Panc1 (cell line): ENCODE data around the gene UQCR11. TPM values are rescaled to one million over a fixed set of nuclear protein-coding genes. Genes with fewer than 3 reads are reported as not detected.
A peak's percentile ranks its signal among the peaks of the same experiment; 100 is the strongest.

Experiments
- ATAC-seq: fragments of 200-7000 bp; cut with Tn5 transposase; 2 replicates; pipeline ENCODE4 v1.9.1; 2020; ENCODE audit warnings: mild to moderate bottlenecking, moderate library complexity
- BruUV-seq: library from RNA; stranded (reverse); fragments of 400-500 nt; replicated peaks from 2 replicates; lab custom pipeline; 2021; lab: Mats Ljungman, UMichigan
- CTCF ChIA-PET: fragments of 300-600 bp; sonication (Branson Sonifier 250); formaldehyde crosslinking; loops from one replicate; lab custom pipeline; 2022; ENCODE audit warnings: antibody characterized with exemption; lab: Charles Lee
- POLR2A ChIA-PET: fragments of 300-600 bp; sonication (Branson Sonifier 250); formaldehyde crosslinking; loops from one replicate; lab custom pipeline; 2022; ENCODE audit warnings: antibody characterized with exemption; lab: Charles Lee
- DNase-seq: peaks from one replicate; pipeline ENCODE4 v3.0.0-alpha.2; 2010; ENCODE audit warnings: low read depth, low spot score
- H3K27ac ChIP-seq: 2 replicates; pipeline ENCODE4 v1.5.1; 2011; ENCODE audit warnings: mild to moderate bottlenecking, low read length, inconsistent platforms
- H3K27me3 ChIP-seq: fragments of 200-500 bp; sonication (Bioruptor generic); 2 replicates; pipeline ENCODE4 v1.6.0; 2014; ENCODE audit warnings: low read length, inconsistent platforms; ENCODE audit not compliant: control insufficient read depth, insufficient read depth
- H3K36me3 ChIP-seq: fragments of 200-500 bp; sonication (Bioruptor generic); 2 replicates; pipeline ENCODE4 v1.5.1; 2014; ENCODE audit warnings: inconsistent platforms, mild to moderate bottlenecking, low read length, moderate library complexity; ENCODE audit not compliant: control insufficient read depth, insufficient read depth
- H3K4me1 ChIP-seq: 2 replicates; pipeline ENCODE4 v1.5.1; 2011; ENCODE audit warnings: inconsistent platforms, mild to moderate bottlenecking, low read length, moderate library complexity; ENCODE audit not compliant: control insufficient read depth, insufficient read depth
- H3K4me3 ChIP-seq, 2 experiments: 2 replicates each; pipeline ENCODE4 v1.5.1; 2011 to 2012; ENCODE audit warnings: low read depth in 2 of 2, low read length in 2 of 2, mild to moderate bottlenecking in 2 of 2, inconsistent platforms in 1 of 2, moderate library complexity in 1 of 2
- H3K9me3 ChIP-seq: fragments of 200-500 bp; sonication (Bioruptor generic); 2 replicates; pipeline ENCODE4 v1.5.1; 2014; ENCODE audit warnings: low read depth, mild to moderate bottlenecking, inconsistent platforms, low read length, moderate library complexity; ENCODE audit not compliant: control insufficient read depth, insufficient read depth
- POLR2AphosphoS5 ChIP-seq: IDR thresholded peaks from 2 replicates; pipeline ENCODE4 v1.6.1; 2012; ENCODE audit warnings: mild to moderate bottlenecking, low read depth, low read length, moderate library complexity
- SIN3A ChIP-seq: IDR thresholded peaks from 2 replicates; pipeline ENCODE4 v1.6.1; 2012; ENCODE audit warnings: low read depth, mild to moderate bottlenecking, low read length, moderate library complexity, borderline replicate concordance; ENCODE audit not compliant: insufficient read depth
- TCF7L2 ChIP-seq: IDR thresholded peaks from 2 replicates; pipeline ENCODE4 v1.6.1; 2011; ENCODE audit warnings: mild to moderate bottlenecking, low read depth, low read length, inconsistent platforms
- in situ Hi-C: cut with HindIII; loops from 2 replicates; pipeline ENCODE4 v1.10.0; 2016; ENCODE audit warnings: low sequenced_read_pairs, low pct_unique_long_range_greater_than_20kb
- intact Hi-C: fragments of 100-400 bp; cut with micrococcal nuclease; formaldehyde crosslinking; loops from one replicate; pipeline ENCODE4 v1.10.0; 2022; ENCODE audit not compliant: unreplicated experiment
- total RNA-seq: library from RNA; stranded (reverse); gene quantifications from one replicate; pipeline ENCODE4 v1.2.1, GENCODE V29; 2021; ENCODE audit not compliant: unreplicated experiment
- TF ChIP-seq, protein P1 (sequence below), 2 experiments: IDR thresholded peaks; 2 replicates each; pipeline ENCODE4 v1.6.1; 2011 to 2012; ENCODE audit warnings: low read depth in 2 of 2, control low read depth in 1 of 2, low read length in 1 of 2, mild to moderate bottlenecking in 1 of 2, moderate library complexity in 1 of 2; ENCODE audit not compliant: insufficient read depth in 1 of 2
- TF ChIP-seq, protein P2 (sequence below): fragments of 450-650 bp; IDR thresholded peaks from 2 replicates; pipeline ENCODE4 v1.5.1; 2017; ENCODE audit warnings: mild to moderate bottlenecking

The UQCR11 gene
- total RNA-seq, 1 experiment from 2014 or later: 300 TPM

DNA sequence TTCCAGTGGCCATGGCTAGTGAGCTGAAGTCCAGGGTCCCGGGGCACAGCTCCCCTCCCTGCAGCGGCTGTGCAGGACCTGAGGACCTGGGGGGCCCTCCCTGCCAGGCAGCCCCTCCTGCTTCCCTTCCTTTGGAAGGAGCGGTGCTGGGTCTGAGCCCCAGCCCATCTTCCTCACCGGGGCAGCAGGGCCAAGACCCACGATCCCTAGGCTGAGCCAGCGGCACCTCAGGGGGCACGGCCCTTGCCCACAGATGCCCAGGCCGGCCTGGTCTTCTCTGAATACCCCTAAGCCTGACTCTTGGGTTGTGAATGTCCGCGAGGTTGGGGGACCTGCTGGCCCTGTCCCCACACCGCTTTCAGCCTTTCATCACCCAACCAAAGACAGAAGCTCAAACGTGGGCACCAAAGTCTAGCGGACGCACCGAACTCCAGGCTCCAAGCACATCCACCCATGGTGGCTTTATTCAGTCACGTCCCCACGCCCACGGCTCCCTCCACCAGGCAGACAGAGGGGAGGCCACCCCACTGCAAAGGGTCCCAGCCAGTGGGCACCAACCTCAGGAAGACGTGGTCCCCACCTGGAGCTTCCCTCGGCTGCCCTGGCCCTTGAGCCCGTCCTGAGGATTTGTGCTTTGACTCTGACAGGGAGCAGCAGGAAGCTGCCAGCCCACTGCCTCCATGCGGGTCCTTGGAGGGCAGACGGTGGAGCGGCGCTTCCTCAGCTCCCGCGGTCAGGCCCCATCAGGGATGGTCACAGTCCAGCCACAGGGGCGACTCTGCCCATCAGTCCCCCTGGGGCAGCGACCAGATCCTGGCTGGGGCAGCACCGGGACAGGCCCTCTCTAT lies 28.8 kb downstream of the UQCR11 start:
- no TSS peak for BruUV-seq
- Histone ChIP-seq H3K4me3 (no peak overlapping the region), H3K4me1 (no peaks in the 10 kb centered on the region), H3K36me3 (no peaks in the 10 kb centered on the region), H3K27me3 (no peaks in the 10 kb centered on the region), H3K27ac (no peak overlapping the region), H3K9me3 (no peaks in the 10 kb centered on the region)
- ChIA-PET CTCF (interaction anchor here (0.8 kb wide), 1 partner anchor 56 kb away, joined by 3 read pairs; no protein-coding TSS in a partner anchor), POLR2A (interaction anchor here (0.6 kb wide), 1 partner anchor 14 kb away, joined by 3 read pairs; no protein-coding TSS in a partner anchor)
- peak; percentile 28; the same call in 1 of the 2 replicates for ATAC-seq
- no peak for DNase-seq
- in situ Hi-C loops (no loop called here), intact Hi-C loops (no loop called here)
- TF ChIP-seq, protein P1, sequence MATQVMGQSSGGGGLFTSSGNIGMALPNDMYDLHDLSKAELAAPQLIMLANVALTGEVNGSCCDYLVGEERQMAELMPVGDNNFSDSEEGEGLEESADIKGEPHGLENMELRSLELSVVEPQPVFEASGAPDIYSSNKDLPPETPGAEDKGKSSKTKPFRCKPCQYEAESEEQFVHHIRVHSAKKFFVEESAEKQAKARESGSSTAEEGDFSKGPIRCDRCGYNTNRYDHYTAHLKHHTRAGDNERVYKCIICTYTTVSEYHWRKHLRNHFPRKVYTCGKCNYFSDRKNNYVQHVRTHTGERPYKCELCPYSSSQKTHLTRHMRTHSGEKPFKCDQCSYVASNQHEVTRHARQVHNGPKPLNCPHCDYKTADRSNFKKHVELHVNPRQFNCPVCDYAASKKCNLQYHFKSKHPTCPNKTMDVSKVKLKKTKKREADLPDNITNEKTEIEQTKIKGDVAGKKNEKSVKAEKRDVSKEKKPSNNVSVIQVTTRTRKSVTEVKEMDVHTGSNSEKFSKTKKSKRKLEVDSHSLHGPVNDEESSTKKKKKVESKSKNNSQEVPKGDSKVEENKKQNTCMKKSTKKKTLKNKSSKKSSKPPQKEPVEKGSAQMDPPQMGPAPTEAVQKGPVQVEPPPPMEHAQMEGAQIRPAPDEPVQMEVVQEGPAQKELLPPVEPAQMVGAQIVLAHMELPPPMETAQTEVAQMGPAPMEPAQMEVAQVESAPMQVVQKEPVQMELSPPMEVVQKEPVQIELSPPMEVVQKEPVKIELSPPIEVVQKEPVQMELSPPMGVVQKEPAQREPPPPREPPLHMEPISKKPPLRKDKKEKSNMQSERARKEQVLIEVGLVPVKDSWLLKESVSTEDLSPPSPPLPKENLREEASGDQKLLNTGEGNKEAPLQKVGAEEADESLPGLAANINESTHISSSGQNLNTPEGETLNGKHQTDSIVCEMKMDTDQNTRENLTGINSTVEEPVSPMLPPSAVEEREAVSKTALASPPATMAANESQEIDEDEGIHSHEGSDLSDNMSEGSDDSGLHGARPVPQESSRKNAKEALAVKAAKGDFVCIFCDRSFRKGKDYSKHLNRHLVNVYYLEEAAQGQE (IDR thresholded peaks at IDR 0.05; ENCODE audit: insufficient read depth in 1 of 2, low read depth in 2 of 2, low read length in 1 of 2): no peak
- TF ChIP-seq SIN3A (no peak), TCF7L2 (no peak), POLR2AphosphoS5 (no peak)
- TF ChIP-seq, protein P2, sequence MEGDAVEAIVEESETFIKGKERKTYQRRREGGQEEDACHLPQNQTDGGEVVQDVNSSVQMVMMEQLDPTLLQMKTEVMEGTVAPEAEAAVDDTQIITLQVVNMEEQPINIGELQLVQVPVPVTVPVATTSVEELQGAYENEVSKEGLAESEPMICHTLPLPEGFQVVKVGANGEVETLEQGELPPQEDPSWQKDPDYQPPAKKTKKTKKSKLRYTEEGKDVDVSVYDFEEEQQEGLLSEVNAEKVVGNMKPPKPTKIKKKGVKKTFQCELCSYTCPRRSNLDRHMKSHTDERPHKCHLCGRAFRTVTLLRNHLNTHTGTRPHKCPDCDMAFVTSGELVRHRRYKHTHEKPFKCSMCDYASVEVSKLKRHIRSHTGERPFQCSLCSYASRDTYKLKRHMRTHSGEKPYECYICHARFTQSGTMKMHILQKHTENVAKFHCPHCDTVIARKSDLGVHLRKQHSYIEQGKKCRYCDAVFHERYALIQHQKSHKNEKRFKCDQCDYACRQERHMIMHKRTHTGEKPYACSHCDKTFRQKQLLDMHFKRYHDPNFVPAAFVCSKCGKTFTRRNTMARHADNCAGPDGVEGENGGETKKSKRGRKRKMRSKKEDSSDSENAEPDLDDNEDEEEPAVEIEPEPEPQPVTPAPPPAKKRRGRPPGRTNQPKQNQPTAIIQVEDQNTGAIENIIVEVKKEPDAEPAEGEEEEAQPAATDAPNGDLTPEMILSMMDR: no peak

DNA sequence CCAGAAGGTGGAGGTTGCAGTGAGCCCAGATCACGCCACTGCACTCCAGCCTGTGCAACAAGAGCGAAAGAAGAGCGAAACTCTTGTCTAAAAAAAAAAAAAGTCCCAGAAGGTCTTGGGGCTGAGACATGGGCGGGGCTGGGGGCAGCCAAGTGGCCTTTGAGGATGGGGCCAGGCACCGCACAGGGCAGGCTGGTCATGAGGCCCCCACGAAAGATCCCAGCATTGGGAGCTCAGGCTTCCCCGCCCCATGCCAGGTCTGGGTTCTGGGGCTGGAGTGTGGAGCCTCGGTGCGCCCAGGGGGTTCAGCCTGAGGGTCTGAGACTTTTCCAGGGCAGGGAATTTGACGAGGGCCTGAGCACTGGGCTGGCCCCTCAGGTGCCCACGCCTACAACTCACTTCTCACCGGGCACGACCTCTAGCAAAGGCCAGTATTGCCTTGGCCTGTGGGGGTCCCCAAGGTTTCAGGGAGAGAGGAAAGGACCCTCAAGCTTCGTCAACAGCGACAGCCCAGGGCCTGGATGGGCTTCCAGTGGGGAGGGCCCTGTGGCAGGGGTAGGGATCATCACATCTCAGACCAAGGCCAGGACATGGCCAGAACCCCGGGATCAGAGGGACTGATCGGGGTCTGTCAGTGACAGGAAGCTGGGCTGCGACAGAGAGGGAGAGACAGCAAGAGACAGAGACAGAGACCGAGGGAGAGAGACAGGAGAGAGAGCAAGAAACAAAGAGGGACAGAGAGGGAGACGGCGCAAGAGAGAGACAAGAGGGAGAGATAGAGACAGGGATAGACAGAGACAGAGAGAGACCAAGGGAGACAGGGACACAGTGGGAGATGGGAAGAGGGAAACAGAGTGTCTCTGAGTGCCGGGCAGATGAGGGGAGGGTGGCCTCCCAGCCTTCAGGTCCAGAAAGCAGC lies 29.7 kb downstream of the UQCR11 start:
- Histone ChIP-seq H3K4me1 (no peaks in the 10 kb centered on the region), H3K27me3 (no peaks in the 10 kb centered on the region), H3K36me3 (no peaks in the 10 kb centered on the region), H3K4me3 (no peak overlapping the region), H3K27ac (no peak overlapping the region), H3K9me3 (no peaks in the 10 kb centered on the region)
- TF ChIP-seq SIN3A (no peak), POLR2AphosphoS5 (peak; percentile 29; the same call in 1 of the 2 replicates)
- no TSS peak for BruUV-seq
- in situ Hi-C loops: no loop called here
- ATAC-seq: peak; percentile 8; the same call in 1 of the 2 replicates
- POLR2A ChIA-PET: interaction anchor here (0.6 kb wide), 1 partner anchor 13 kb away, joined by 3 read pairs; no protein-coding TSS in a partner anchor
- intact Hi-C loops: no loop called here
- DNase-seq: no peak
- CTCF ChIA-PET: interaction anchor here (0.8 kb wide), 1 partner anchor 55 kb away, joined by 3 read pairs; no protein-coding TSS in a partner anchor
